H1 (cell line): Measurements from ENCODE around the gene FKBP5. TPM values are rescaled to one million over a fixed set of nuclear protein-coding genes. Genes with fewer than 3 reads are reported as not detected.

Experiments
- CTCF ChIA-PET: fragments of 300-600 bp; sonication (Branson Sonifier 250); formaldehyde crosslinking; loops from one replicate; lab custom pipeline; 2021; ENCODE audit not compliant: partially characterized antibody; lab: Charles Lee
- POLR2A ChIA-PET: fragments of 300-600 bp; sonication (Branson Sonifier 250); formaldehyde crosslinking; loops from one replicate; lab custom pipeline; 2021; ENCODE audit warnings: inconsistent platforms; ENCODE audit not compliant: partially characterized antibody; lab: Charles Lee
- DNase-seq, 2 experiments: peaks; one replicate each; pipeline versions ENCODE4 v3.0.0 to v3.0.0-alpha.2; 2010 to 2022; ENCODE audit warnings: low spot score in 2 of 2, low read depth in 1 of 2, mixed read lengths in 1 of 2
- FAIRE-seq: peaks from 2 replicates; lab custom pipeline; 2011; peaks lifted over from hg19 to GRCh38; lab: Jason Lieb, UNC
- H2AFZ ChIP-seq: 2 replicates; pipeline ENCODE4 v1.8.1; 2012; ENCODE audit warnings: low read length, inconsistent platforms
- H2AK5ac ChIP-seq: 2 replicates; pipeline ENCODE4 v1.6.1; 2013; ENCODE audit warnings: low read depth, low read length
- H2BK120ac ChIP-seq: replicated peaks from 2 replicates; pipeline ENCODE3; 2013; ENCODE audit warnings: low read depth, low read length, inconsistent platforms
- H2BK12ac ChIP-seq: 2 replicates; pipeline ENCODE4 v1.6.1; 2013; ENCODE audit warnings: low read depth, low read length
- H2BK15ac ChIP-seq: 2 replicates; pipeline ENCODE4 v1.6.1; 2013; ENCODE audit warnings: low read length
- H2BK20ac ChIP-seq: 2 replicates; pipeline ENCODE4 v1.6.1; 2013; ENCODE audit warnings: low read length
- H2BK5ac ChIP-seq: 2 replicates; pipeline ENCODE4 v1.6.1; 2013; ENCODE audit warnings: low read depth, low read length
- H3K14ac ChIP-seq: 2 replicates; pipeline ENCODE4 v1.6.1; 2013; ENCODE audit warnings: inconsistent platforms; ENCODE audit not compliant: insufficient read length
- H3K18ac ChIP-seq: 2 replicates; pipeline ENCODE4 v1.6.1; 2013; ENCODE audit warnings: low read length; ENCODE audit errors: extremely low read depth
- H3K23ac ChIP-seq: 2 replicates; pipeline ENCODE4 v1.6.1; 2013; ENCODE audit warnings: inconsistent platforms; ENCODE audit not compliant: insufficient read length
- H3K23me2 ChIP-seq: 2 replicates; pipeline ENCODE4 v1.6.1; 2013; ENCODE audit warnings: low read depth, low read length
- H3K27ac ChIP-seq: 2 replicates; pipeline ENCODE4 v1.6.1; 2011; ENCODE audit warnings: low read depth, low read length, inconsistent platforms
- H3K27me3 ChIP-seq, 4 experiments: replicated peaks in 1 of 4; 1 replicate in 1 of 4; 2 replicates in 3 of 4; pipeline versions ENCODE4 v1.6.1 to v1.8.1; 2011 to 2013; ENCODE audit warnings: low read length in 3 of 4, mild to moderate bottlenecking in 3 of 4, inconsistent platforms in 2 of 4, mixed read lengths in 2 of 4, moderate library complexity in 1 of 4; ENCODE audit not compliant: control insufficient read depth in 3 of 4, insufficient read depth in 3 of 4; ENCODE audit errors: extremely low read depth in 1 of 4
- H3K36me3 ChIP-seq, 4 experiments: 2 replicates each; pipeline versions ENCODE4 v1.6.1 to v1.8.1; 2011 to 2013; ENCODE audit warnings: mild to moderate bottlenecking in 4 of 4, low read length in 3 of 4, moderate library complexity in 2 of 4, control low read depth in 1 of 4, inconsistent platforms in 1 of 4; ENCODE audit not compliant: insufficient read depth in 4 of 4, control insufficient read depth in 2 of 4
- H3K4ac ChIP-seq: replicated peaks from 2 replicates; pipeline ENCODE3; 2013; ENCODE audit warnings: low read length, low read depth, mixed read lengths, inconsistent platforms; ENCODE audit not compliant: insufficient read length
- H3K4me1 ChIP-seq, 4 experiments: replicated peaks in 1 of 4; 1 replicate in 1 of 4; 2 replicates in 3 of 4; pipeline versions ENCODE4 v1.6.1 to v1.8.1; 2011 to 2013; ENCODE audit warnings: low read length in 3 of 4, inconsistent platforms in 2 of 4, mixed read lengths in 1 of 4; ENCODE audit not compliant: insufficient read depth in 4 of 4, control insufficient read depth in 3 of 4
- H3K4me2 ChIP-seq, 2 experiments: 2 replicates each; pipeline versions ENCODE4 v1.6.1 to v1.8.1; 2011 to 2013; ENCODE audit warnings: low read depth in 2 of 2, low read length in 2 of 2, control low read depth in 1 of 2, inconsistent platforms in 1 of 2, mild to moderate bottlenecking in 1 of 2; ENCODE audit not compliant: insufficient read depth in 1 of 2
- H3K4me3 ChIP-seq, 4 experiments: fragments of 200-600, 300-600 bp in 1 of 4; sonication (generic), shearing (Covaris generic), sonication (Bioruptor Twin) in 1 of 4; 2 replicates each; pipeline versions ENCODE4 v1.5.1 to v1.8.1; 2011 to 2016; ENCODE audit warnings: low read length in 4 of 4, low read depth in 3 of 4, control low read depth in 2 of 4, inconsistent platforms in 2 of 4, mild to moderate bottlenecking in 2 of 4, mixed read lengths in 1 of 4, moderate library complexity in 1 of 4; ENCODE audit not compliant: insufficient read depth in 2 of 4; ENCODE audit errors: extremely low read depth in 1 of 4
- H3K56ac ChIP-seq: replicated peaks from 2 replicates; pipeline ENCODE3; 2013; ENCODE audit warnings: low read depth, mild to moderate bottlenecking, mixed read lengths, low read length, inconsistent platforms; ENCODE audit not compliant: insufficient read length
- H3K79me1 ChIP-seq: 2 replicates; pipeline ENCODE4 v1.6.1; 2013; ENCODE audit warnings: low read depth, low read length, control low read depth
- H3K79me2 ChIP-seq, 2 experiments: 2 replicates each; pipeline versions ENCODE4 v1.6.1 to v1.8.1; 2012 to 2013; ENCODE audit warnings: low read length in 2 of 2, mild to moderate bottlenecking in 2 of 2, inconsistent platforms in 1 of 2; ENCODE audit not compliant: insufficient read depth in 2 of 2, control insufficient read depth in 1 of 2
- H3K9ac ChIP-seq, 4 experiments: replicated peaks in 1 of 4; 1 replicate in 1 of 4; 2 replicates in 3 of 4; pipeline versions ENCODE4 v1.6.1 to v1.8.1; 2011 to 2013; ENCODE audit warnings: low read depth in 3 of 4, low read length in 3 of 4, control low read depth in 2 of 4, mild to moderate bottlenecking in 2 of 4, moderate library complexity in 2 of 4, inconsistent platforms in 1 of 4; ENCODE audit errors: extremely low read depth in 1 of 4
- H3K9me3 ChIP-seq, 2 experiments: 2 replicates each; pipeline versions ENCODE4 v1.6.1 to v1.8.1; 2012 to 2013; ENCODE audit warnings: mild to moderate bottlenecking in 2 of 2, moderate library complexity in 2 of 2, control low read depth in 1 of 2, inconsistent platforms in 1 of 2, low read depth in 1 of 2, low read length in 1 of 2, mixed read lengths in 1 of 2; ENCODE audit not compliant: insufficient read depth in 2 of 2
- H4K20me1 ChIP-seq, 2 experiments: replicated peaks in 1 of 2; 2 replicates each; pipeline versions ENCODE3 to v1.8.1; 2011 to 2013; ENCODE audit warnings: inconsistent platforms in 2 of 2, low read length in 2 of 2, mild to moderate bottlenecking in 1 of 2; ENCODE audit not compliant: insufficient read depth in 2 of 2, control insufficient read depth in 1 of 2
- H4K5ac ChIP-seq: 2 replicates; pipeline ENCODE4 v1.6.1; 2013; ENCODE audit warnings: low read length, low read depth, mixed read lengths, inconsistent platforms; ENCODE audit not compliant: insufficient read length
- H4K8ac ChIP-seq: 2 replicates; pipeline ENCODE4 v1.8.0; 2013; ENCODE audit warnings: mild to moderate bottlenecking, moderate library complexity, low read length, inconsistent platforms; ENCODE audit not compliant: insufficient read depth; ENCODE audit errors: extremely low read depth
- H4K91ac ChIP-seq: replicated peaks from 2 replicates; pipeline ENCODE3; 2013; ENCODE audit warnings: low read length, mixed read lengths, inconsistent platforms; ENCODE audit not compliant: insufficient read length
- ATF2 ChIP-seq: IDR thresholded peaks from 2 replicates; pipeline ENCODE4 v1.6.1; 2012; ENCODE audit warnings: low read length, inconsistent platforms
- FOSL1 ChIP-seq: IDR thresholded peaks from 2 replicates; pipeline ENCODE4 v1.6.1; 2011; ENCODE audit warnings: mild to moderate bottlenecking, low read depth, low read length, moderate library complexity; ENCODE audit not compliant: insufficient read depth
- JUND ChIP-seq: IDR thresholded peaks from 2 replicates; pipeline ENCODE4 v1.6.1; 2011; ENCODE audit warnings: mild to moderate bottlenecking, improper control_type of control experiment, low read length
- PHF8 ChIP-seq: fragments of 200-600 bp; sonication (generic); conservative IDR thresholded peaks from 2 replicates; pipeline ENCODE4 v1.7.1; 2012; ENCODE audit warnings: low read depth, mild to moderate bottlenecking, inconsistent platforms, low read length, moderate library complexity
- RNF2 ChIP-seq: fragments of 200-900, 300-1000 bp; sonication (generic); IDR thresholded peaks from 2 replicates; pipeline ENCODE4 v1.7.1; 2016; ENCODE audit warnings: borderline replicate concordance, low read depth, mild to moderate bottlenecking, antibody characterized with exemption, low read length; ENCODE audit not compliant: poor library complexity, severe bottlenecking; ENCODE audit errors: missing control alignments
- RXRA ChIP-seq: IDR thresholded peaks from 2 replicates; pipeline ENCODE4 v1.6.1; 2011; ENCODE audit warnings: low read depth, mild to moderate bottlenecking, low read length, moderate library complexity; ENCODE audit not compliant: insufficient read depth
- SP2 ChIP-seq: IDR thresholded peaks from 2 replicates; pipeline ENCODE4 v1.6.1; 2012; ENCODE audit warnings: mild to moderate bottlenecking, low read length, inconsistent platforms
- SP4 ChIP-seq: IDR thresholded peaks from 2 replicates; pipeline ENCODE4 v1.6.1; 2012; ENCODE audit warnings: low read length, inconsistent platforms
- TAF7 ChIP-seq: optimal IDR thresholded peaks from 2 replicates; pipeline ENCODE3; 2011; ENCODE audit warnings: low read depth, mild to moderate bottlenecking, inconsistent platforms, low read length, moderate library complexity, borderline replicate concordance
- TEAD4 ChIP-seq: IDR thresholded peaks from 2 replicates; pipeline ENCODE4 v1.6.1; 2012; ENCODE audit warnings: low read depth, low read length, inconsistent platforms, mixed read lengths
- WGBS, 2 experiments: shearing (Covaris generic) in 1 of 2; methylation state at CpG; one replicate each; pipeline versions ENCODE4 v1.1.6 to v1.1.7; 2013 to 2015; ENCODE audit warnings: low lambda C conversion rate in 2 of 2, mixed read lengths in 2 of 2, inconsistent platforms in 1 of 2, low coverage in 1 of 2, missing lambda C conversion rate in 1 of 2; ENCODE audit not compliant: insufficient replicate concordance in 2 of 2, insufficient coverage in 1 of 2, insufficient read length in 1 of 2; ENCODE audit errors: extremely low coverage in 1 of 2, missing lambda C conversion rate in 1 of 2; 5-methylcytosine and 5-hydroxymethylcytosine counted together
- polyA plus RNA-seq, 7 experiments: library from polyadenylated mRNA; depleted of rRNA in 3 of 7; stranded (reverse) in 5 of 7; unstranded in 2 of 7; fragments of >200 nt in 5 of 7; fragments of 200-250 nt in 2 of 7; gene quantifications; 1 replicate in 5 of 7; 2 replicates in 1 of 7; 4 replicates in 1 of 7; pipeline versions ENCODE4 v1.2.1 to v1.2.3, GENCODE V29; 2011 to 2013; ENCODE audit warnings: missing spikeins in 2 of 7, mixed read lengths in 2 of 7
- total RNA-seq: library from RNA; stranded (reverse); fragmentation: NEBNext Ultra II Directional; extraction: Animal tissue kit (Norgen Biotek cat#: 25700); gene quantifications from 2 replicates; pipeline ENCODE4 v1.2.1, GENCODE V29; 2021

FKBP5 gene
- total and polyA plus RNA-seq, 2 of the 8 experiments (the other 6 are each of a cell fraction or from before 2014, with no cell fraction given): 14.3 to 40.4 TPM

GRCh38 chr6:35648203-35648602 is 40.5 kb downstream of the FKBP5 start:
- H2AFZ ChIP-seq: no peak overlapping the region
- no peaks in the 10 kb centered on the region; the same call in 1 of the 2 replicates for H3K79me1 ChIP-seq
- peaks cover 0 to 32% of the 10 kb centered on the region in 2 experiments; a peak in 2 of 4 replicates for H3K79me2 ChIP-seq
- DNase-seq: no peak
- H4K5ac ChIP-seq: no peak overlapping the region
- H2BK15ac ChIP-seq: no peak overlapping the region
- no peak overlapping the region for H3K23ac ChIP-seq
- no peak overlapping the region for H3K27ac ChIP-seq
- CTCF ChIA-PET: interaction anchor here (0.7 to 2.0 kb wide), 2 partner anchors 89 to 109 kb away, joined by 3 to 6 read pairs; partner anchors contain the start of gene ARMC12
- H3K4me1 ChIP-seq: peaks cover 0 to 3% (median 1%) of the 10 kb centered on the region in 4 experiments; a peak in 4 of 7 replicates
- TF ChIP-seq SP2: no peak
- no peak for TF ChIP-seq TAF7
- no peak for TF ChIP-seq RNF2
- TF ChIP-seq JUND: no peak
- no peak for TF ChIP-seq RXRA
- no peak for TF ChIP-seq PHF8
- no peak for TF ChIP-seq FOSL1
- no peak for TF ChIP-seq ATF2
- TF ChIP-seq TEAD4: no peak
- TF ChIP-seq SP4: no peak
- TF ChIP-seq, all 59 proteins: peak for 0
- no peak overlapping the region for H2BK12ac ChIP-seq
- peaks cover 0 to 1% of the 10 kb centered on the region in 2 experiments for H4K20me1 ChIP-seq
- no peak overlapping the region for H3K56ac ChIP-seq
- no peaks in the 10 kb centered on the region for H3K36me3 ChIP-seq
- no peak for FAIRE-seq
- no peak overlapping the region for H3K4me2 ChIP-seq
- H3K23me2 ChIP-seq: no peaks in the 10 kb centered on the region
- no peaks in the 10 kb centered on the region for H3K9me3 ChIP-seq
- WGBS, 2 experiments: 87% methylated on average over 2 of the region's 2 CpGs; no CpG with 5 or more reads in 1 of the 2 experiments
- no peak overlapping the region for H3K9ac ChIP-seq
- H3K18ac ChIP-seq: no peak overlapping the region
- no peak overlapping the region for H4K91ac ChIP-seq
- H4K8ac ChIP-seq: no peak overlapping the region
- H3K14ac ChIP-seq: no peak overlapping the region
- H2BK120ac ChIP-seq: no peak overlapping the region
- no peak overlapping the region for H3K4me3 ChIP-seq
- no peak overlapping the region for H3K4ac ChIP-seq
- H2BK20ac ChIP-seq: no peak overlapping the region
- no peak overlapping the region for H2AK5ac ChIP-seq
- H3K27me3 ChIP-seq: no peaks in the 10 kb centered on the region
- POLR2A ChIA-PET: no interaction called here
- no peak overlapping the region for H2BK5ac ChIP-seq
